ENCODE data around the gene C5AR2. TPM values are rescaled to one million over a fixed set of nuclear protein-coding genes. Genes with fewer than 3 reads are reported as not detected.

C5AR2 gene
- total RNA-seq, 1 experiment from 2014 or later, result not detected

- no peaks in the 10 kb centered on the region for H3K23me2 ChIP-seq (ENCODE audit: insufficient read length, low read depth, low read length, poor library complexity, severe bottlenecking)
- H2AFZ ChIP-seq (ENCODE audit: low read length), result no peak overlapping the region
- no peak overlapping the region for H4K5ac ChIP-seq (ENCODE audit: insufficient read length, low read depth, low read length)
- H3T11ph ChIP-seq (ENCODE audit: low read length), result no peak overlapping the region
- H3K4me2 ChIP-seq (ENCODE audit: insufficient read depth, insufficient read length, low read length), result no peak overlapping the region
- H3K4ac ChIP-seq (ENCODE audit: low read depth, low read length), result no peak overlapping the region
- no peak overlapping the region for H3K56ac ChIP-seq (ENCODE audit: insufficient read length, low read depth, low read length)
- Mint-ChIP-seq H3K27me3 (ENCODE audit: low read depth) (peaks cover 7% of the 10 kb centered on the region), H3K9me3 (peaks cover 0 to 2% of the 10 kb centered on the region in 2 experiments; a peak in 2 of 5 replicates), H3K27ac (no peak overlapping the region), H3K36me3 (ENCODE audit: insufficient read depth in 1 of 3, low read depth in 3 of 3) (no peaks in the 10 kb centered on the region), H3K4me1 (peaks cover 7% of the 10 kb centered on the region in 2 experiments), H3K4me3 (no peak overlapping the region)
- no peak overlapping the region for H3K14ac ChIP-seq (ENCODE audit: insufficient read depth, low read length)
- H3K4me1 ChIP-seq (ENCODE audit: insufficient read depth, low read length), result no peaks in the 10 kb centered on the region
- no peak overlapping the region for H3K27ac ChIP-seq (ENCODE audit: insufficient read length, low read depth, low read length)
- no peak overlapping the region for H2BK20ac ChIP-seq (ENCODE audit: low read depth, low read length, poor library complexity, severe bottlenecking)
- no peak overlapping the region for H2AK5ac ChIP-seq (ENCODE audit: insufficient read length, low read length)
- no peak overlapping the region for H2BK5ac ChIP-seq (ENCODE audit: insufficient read length, low read length)
- no peak overlapping the region for H2BK12ac ChIP-seq (ENCODE audit: insufficient read length, low read depth, low read length)
- no peak overlapping the region for H3K23ac ChIP-seq (ENCODE audit: insufficient read length, low read depth, low read length)
- no peak for TF ChIP-seq CTCF (conservative IDR thresholded peaks at IDR 0.05)
- H3K9ac ChIP-seq (ENCODE audit: extremely low read depth, insufficient read length, low read length), result no peak overlapping the region
- no peaks in the 10 kb centered on the region for H3K79me2 ChIP-seq (ENCODE audit: insufficient read depth, low read length)
- H4K20me1 ChIP-seq (ENCODE audit: control insufficient read depth, insufficient read depth, insufficient read length), result no peaks in the 10 kb centered on the region
- no peak overlapping the region for H2BK15ac ChIP-seq (ENCODE audit: low read depth, low read length)
- no peaks in the 10 kb centered on the region for H3K9me3 ChIP-seq (ENCODE audit: control insufficient read depth, low read depth, low read length)
- WGBS (ENCODE audit: extremely low coverage, insufficient read length, low lambda C conversion rate), result no CpG with 5 or more reads among the region's 6 CpGs
- H4K8ac ChIP-seq (replicated peaks; ENCODE audit: insufficient read length, low read depth, low read length), result no peak overlapping the region
- H3K79me1 ChIP-seq (ENCODE audit: insufficient read depth, low read depth, low read length, poor library complexity, severe bottlenecking), result no peaks in the 10 kb centered on the region
- no peak overlapping the region for H3K18ac ChIP-seq (ENCODE audit: insufficient read length, low read depth, low read length)
- H4K91ac ChIP-seq (ENCODE audit: insufficient read length, low read depth, low read length), result no peak overlapping the region
- no peak for DNase-seq
- no peak overlapping the region for H2BK120ac ChIP-seq (ENCODE audit: low read depth, low read length, poor library complexity, severe bottlenecking)
- H3K27me3 ChIP-seq (ENCODE audit: insufficient read depth, low read length), result no peaks in the 10 kb centered on the region
These were observed 28.0 kb upstream of the C5AR2 start for GRCh38 chr19:47303966-47304365.

Data from H9 (cell line).